Medulla oblongata (tissue), 1 donor: ENCODE measurements around the gene DNAJC13.
A peak's percentile ranks its signal among the peaks of the same experiment; 100 is the strongest.

Experiments used
- DNase-seq: peaks from one replicate; pipeline ENCODE4 v3.0.0-alpha.2; 2015; ENCODE audit errors: extremely low spot score

DNAJC13 gene

GRCh38 chr3:132461544-132461943 lies 44.2 kb downstream of the DNAJC13 start:
- no peak for DNase-seq

DNA sequence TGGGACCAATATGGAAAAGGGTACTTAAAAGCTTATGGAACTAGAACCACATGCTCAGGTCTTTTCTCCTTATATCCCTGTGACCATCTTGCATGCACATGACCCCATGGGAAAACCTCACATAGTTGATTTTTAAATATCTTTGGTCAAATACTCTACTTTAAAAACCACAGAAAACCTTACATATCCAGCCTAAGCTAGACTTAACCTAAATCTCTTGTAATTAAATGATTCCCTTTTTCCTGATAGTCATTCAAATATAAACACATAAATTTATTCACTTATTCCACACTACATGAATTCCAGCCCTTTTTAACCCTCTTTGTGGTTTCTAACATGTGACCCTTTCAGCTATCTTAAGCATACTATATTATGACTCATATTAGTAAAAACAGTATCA lies 46.8 kb downstream of the DNAJC13 start:
- DNase-seq, result no peak

- DNase-seq, result no peak
Observed at GRCh38 chr3:132469326-132469725, 52.0 kb downstream of the DNAJC13 start.

GRCh38 chr3:132486099-132486498 lies 68.8 kb downstream of the DNAJC13 start:
- DNase-seq, result no peak

GRCh38 chr3:132488151-132488550 lies 70.8 kb downstream of the DNAJC13 start:
- DNase-seq, result no peak

DNA sequence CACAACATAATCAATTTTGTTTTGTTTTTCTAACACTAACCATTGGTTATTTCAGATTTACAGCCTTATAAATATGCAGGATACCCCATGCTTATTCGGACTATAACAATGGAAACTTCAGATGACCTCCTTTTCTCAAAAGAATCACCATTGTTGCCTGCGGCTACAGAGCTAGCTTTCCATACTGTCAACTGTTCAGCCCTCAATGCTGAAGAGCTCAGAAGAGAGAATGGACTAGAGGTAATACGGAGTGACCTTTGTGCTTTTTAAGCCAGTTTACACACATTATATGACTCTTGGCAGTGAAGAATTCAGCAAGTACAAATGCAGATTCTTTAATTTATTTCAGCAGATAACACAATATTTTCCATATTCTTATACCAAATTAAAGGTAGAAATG lies 81.8 kb downstream of the DNAJC13 start:
- peak; percentile 2 for DNase-seq

DNA sequence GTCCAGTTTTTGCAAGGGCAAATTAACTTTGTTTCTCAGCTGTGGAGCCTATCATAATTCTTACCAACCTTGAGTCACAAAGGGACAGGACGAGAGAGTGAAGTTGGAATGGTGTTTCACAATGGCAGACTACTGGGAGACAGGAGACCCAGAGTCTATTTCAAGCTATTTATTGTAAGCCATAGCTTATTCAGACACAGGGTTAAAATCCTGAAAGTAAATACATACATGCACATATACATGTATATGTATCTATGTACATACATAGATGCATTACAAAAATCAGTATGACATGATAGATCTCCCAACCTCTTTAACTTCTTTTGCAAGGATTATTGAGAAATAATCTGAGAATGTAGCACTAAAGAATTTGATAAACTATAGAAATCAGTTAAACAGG lies 86.3 kb downstream of the DNAJC13 start:
- no peak for DNase-seq

- no peak for DNase-seq
Observed at GRCh38 chr3:132504375-132504933, 87.2 kb downstream of the DNAJC13 start.

- no peak for DNase-seq
Observed at GRCh38 chr3:132507657-132508056, 90.4 kb downstream of the DNAJC13 start.

DNA sequence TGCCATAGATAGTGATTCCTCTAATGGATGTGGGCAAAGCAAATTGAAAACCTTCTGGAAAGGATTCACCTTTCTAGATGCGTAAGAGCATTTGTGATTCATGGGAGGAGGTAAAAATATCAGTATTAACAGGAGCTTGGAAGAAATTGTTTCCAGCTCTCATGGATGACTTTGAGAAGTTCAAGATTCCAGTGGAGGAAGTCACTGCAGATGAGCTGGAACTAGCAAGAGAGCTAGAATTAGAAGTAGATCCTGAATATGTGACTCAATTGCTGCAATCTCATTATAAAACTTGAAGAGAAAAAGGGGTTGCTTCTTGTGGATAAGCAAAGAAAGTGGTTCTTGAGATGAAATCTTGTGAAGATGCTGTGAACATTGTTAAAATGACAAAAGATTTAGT lies 91.8 kb downstream of the DNAJC13 start:
- no peak for DNase-seq

DNA sequence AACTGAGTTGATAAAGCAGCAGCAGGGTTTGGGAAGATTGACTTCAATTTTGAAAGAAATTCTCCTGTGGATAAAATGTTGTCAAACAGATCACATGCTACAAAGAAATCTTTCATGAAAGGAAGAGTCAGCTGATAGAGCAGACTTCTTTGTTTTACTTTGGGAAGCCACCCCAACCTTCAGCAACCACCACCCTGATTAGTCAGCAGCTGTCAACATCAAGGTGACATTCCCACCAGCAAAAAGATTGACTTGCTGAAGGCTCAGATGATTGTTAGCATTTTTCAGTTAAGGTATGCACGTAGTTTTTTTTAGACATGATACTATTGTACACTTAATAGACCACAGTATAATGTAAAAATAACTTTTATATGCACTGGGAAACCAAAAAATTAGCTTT lies 92.2 kb downstream of the DNAJC13 start:
- no peak for DNase-seq

- no peak for DNase-seq
Observed at GRCh38 chr3:132513057-132513456, 95.8 kb downstream of the DNAJC13 start.

DNA sequence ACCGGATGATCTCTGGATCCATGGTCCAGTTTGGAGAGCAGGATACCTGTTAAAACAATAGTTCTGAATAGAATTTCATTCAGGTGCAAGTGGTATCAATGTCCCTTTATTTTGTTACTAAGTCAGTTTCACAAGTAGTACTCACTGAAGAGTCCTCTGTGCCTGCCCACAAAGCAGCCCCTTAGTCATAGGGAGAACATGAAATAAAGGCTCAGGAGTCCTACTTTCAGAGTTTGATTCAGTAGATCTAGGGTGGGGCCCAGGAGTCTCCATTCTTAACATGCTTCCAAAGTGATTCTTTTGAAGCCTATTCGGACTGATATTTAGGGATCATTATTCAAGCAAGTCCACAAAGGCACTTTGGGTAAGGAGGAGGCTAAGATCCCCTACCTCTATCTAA lies 100.0 kb downstream of the DNAJC13 start:
- no peak for DNase-seq

GRCh38 chr3:132519914-132520313 lies 102.6 kb downstream of the DNAJC13 start:
- DNase-seq, result no peak

DNA sequence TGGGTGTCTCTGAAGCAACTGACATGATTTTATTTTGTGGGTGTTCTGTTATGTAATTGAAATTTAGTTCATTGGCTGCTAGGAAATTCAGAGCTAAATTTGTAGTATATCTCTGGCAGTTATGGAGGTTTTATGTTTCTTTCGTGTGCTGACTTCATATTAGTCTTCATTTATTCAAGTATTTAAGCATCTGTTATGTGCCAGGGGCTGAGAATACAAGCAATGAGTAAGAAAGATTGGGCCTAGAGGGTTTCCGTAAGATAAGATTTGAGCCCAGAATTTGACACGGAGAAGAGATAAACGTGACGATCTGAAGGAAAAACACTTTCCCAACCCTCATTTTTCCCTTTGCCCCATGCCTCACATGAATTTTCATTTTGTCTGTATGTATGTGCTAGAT lies 104.6 kb downstream of the DNAJC13 start:
- no peak for DNase-seq

- DNase-seq, result no peak
Observed at GRCh38 chr3:132522353-132522752, 105.1 kb downstream of the DNAJC13 start.

- no peak for DNase-seq
Observed at GRCh38 chr3:132530624-132531023, 113.3 kb downstream of the DNAJC13 start.

DNA sequence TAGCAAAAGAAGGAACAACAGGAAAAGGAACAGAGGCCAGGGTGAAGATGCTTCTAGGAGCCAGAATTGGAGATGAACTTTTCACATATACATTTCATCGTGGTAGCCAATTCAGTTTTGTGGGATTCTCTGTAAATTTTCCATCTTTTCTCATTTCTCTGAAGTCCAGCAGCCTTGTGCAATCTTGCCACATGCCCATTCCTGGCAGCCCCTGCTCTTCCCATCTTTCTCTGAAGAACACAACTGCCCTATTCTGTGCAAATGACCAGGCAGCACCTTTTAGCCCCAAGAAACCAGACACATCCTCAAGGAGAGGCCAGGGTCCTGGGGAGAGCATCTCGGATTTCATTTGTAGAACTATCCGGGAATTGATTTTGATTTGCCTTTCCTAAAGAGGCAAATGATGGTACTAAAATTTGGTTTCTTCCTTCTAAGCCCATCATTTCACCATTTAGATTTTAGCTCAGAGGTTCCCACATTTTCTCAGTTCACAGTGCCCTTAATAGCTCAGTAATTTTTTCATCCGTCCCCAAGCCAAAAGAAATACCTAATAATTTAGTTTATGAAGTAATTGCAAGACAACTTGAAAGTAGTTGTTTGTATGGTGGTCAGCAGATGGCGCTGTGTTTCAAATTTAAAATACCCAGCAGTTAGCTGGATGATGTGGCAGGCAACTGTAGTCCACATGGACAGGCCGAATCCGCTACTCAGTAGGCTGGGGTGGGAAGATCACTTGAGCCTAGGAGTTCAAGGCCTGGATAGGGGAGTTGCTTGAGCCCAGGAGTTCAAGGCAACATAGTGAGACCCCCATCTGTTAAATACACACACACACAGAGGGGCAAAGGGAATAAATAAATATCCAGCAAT lies 118.5 kb downstream of the DNAJC13 start:
- peak; percentile 79 for DNase-seq

DNA sequence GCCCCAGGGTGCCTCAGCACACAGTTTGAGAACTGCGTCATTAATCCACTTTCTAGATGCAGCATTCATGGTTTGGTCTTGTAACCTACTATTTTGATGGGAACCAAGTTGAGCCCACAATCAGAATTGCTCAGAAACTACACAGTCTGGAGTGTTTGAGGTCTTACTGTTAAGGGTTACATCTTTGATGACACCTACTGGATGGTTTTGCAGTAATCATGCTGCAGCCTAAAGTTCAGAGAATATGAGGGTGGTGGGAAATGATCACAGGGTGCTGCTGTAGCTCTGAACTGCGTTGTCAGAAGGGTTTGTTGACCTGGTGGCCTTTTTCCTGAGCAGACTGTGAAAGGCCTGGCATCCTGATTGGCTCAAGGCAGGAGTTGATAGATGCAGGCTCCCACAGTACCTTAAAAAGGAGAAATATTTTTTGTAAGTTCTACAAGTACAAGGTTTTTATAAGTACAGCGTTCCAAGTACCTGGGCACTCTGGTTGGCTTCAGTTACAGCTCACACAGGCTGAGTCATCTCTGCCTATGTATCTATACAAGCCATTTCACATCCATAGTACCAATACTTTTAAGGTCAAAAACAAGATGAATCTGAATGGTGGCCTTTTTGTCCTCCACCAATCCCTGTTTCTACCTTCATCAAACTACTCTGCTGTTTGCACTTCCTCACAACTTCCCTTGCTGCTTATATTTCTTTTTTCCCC lies 119.3 kb downstream of the DNAJC13 start:
- no peak for DNase-seq

DNA sequence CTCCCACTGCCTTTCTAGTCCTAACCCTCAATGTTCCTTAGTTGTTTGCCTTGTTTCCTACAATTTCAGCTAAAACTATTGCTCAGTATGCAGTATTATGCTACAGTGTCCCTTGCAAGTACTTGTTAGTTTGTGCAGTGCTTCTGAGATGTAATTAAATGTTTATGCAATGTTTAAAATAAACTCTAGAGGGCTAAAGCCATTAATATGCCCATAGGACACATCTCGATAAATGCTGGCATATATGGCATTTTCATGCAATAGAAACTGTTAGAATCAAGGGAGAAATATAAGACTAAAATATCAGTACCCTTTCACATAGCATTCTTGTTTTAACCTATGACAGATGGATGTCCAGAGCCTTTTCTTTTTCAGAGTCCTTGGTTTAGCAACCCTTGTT lies 120.0 kb downstream of the DNAJC13 start:
- DNase-seq, result no peak

DNA sequence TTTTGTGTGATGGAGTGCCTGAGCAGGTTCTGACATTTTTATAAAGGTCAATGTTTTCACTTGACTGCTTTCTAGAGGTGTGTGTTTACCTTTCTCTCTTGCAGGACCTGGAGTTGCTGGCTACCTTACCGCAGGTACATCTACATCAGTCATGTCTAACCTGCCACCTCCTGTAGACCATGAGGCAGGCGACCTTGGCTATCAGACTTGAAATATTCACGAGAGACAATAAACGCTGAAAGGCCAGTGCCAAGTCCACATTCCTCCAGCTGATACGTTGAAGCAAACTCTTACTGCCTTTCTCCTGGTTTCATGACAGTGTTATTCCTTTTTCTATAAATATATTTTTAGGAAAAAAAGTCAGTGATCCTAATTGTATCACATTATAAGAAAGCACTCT lies 120.8 kb downstream of the DNAJC13 start:
- DNase-seq, result no peak

- no peak for DNase-seq
Observed at GRCh38 chr3:132539681-132540080, 122.4 kb downstream of the DNAJC13 start.

DNA sequence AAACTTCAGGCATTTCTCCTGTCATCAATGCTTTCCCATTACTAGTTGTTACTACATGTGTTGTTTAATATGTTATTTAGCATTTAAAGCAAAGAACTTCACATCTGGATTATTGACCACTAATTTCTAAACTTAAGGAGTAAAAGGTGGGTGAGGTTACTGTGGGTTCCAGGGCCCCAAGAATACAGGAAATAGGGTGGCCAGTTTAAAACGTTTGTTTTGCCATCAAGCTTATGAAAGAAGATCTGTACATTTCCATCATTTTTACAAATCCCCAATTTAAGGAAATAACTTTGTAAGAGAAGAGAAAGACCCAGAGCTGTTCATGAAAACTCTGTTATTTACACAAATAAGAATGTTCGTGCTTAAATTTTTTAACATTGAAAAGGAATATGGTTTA lies 125.3 kb downstream of the DNAJC13 start:
- DNase-seq, result no peak
